SU-DHL-6 (cell line): ENCODE data around the gene SPHKAP.

Source experiments
- H2AFZ ChIP-seq: fragments of 200-600 bp; sonication (generic); 2 replicates; pipeline ENCODE4 v1.6.1; 2014; ENCODE audit warnings: low read depth, mild to moderate bottlenecking, moderate library complexity, mixed read lengths, antibody characterized with exemption, low read length; ENCODE audit not compliant: severe bottlenecking
- H3F3A ChIP-seq: fragments of 200-600 bp; shearing (Covaris generic); 2 replicates; pipeline ENCODE4 v1.6.0; 2016; ENCODE audit warnings: antibody characterized with exemption, mild to moderate bottlenecking; ENCODE audit not compliant: insufficient read depth
- H3K27ac ChIP-seq: fragments of 200-600 bp; sonication (generic); 2 replicates; pipeline ENCODE4 v1.5.1; 2016; ENCODE audit warnings: low read depth, mild to moderate bottlenecking, low read length, moderate library complexity, mixed read lengths
- H3K27me3 ChIP-seq: fragments of 200-600 bp; sonication (generic), shearing (Covaris generic); 2 replicates; pipeline ENCODE4 v1.6.0; 2014; ENCODE audit warnings: mild to moderate bottlenecking, low read length
- H3K36me3 ChIP-seq: fragments of 200-600 bp; sonication (generic); 2 replicates; pipeline ENCODE4 v1.6.1; 2014; ENCODE audit warnings: mild to moderate bottlenecking, low read length, mixed read lengths
- H3K4me2 ChIP-seq: fragments of 300-600, 200-600 bp; shearing (Covaris generic), sonication (generic); 2 replicates; pipeline ENCODE4 v1.6.0; 2014; ENCODE audit warnings: low read length, low read depth, mild to moderate bottlenecking; ENCODE audit not compliant: poor library complexity, severe bottlenecking
- H3K4me3 ChIP-seq: fragments of 200-600 bp; sonication (generic); 2 replicates; pipeline ENCODE4 v1.5.1; 2014; ENCODE audit warnings: antibody characterized with exemption, low read length, mild to moderate bottlenecking, mixed read lengths; ENCODE audit not compliant: insufficient read depth, poor library complexity, severe bottlenecking
- H3K79me2 ChIP-seq: fragments of 200-600 bp; sonication (generic); 2 replicates; pipeline ENCODE4 v1.6.1; 2014; ENCODE audit warnings: mild to moderate bottlenecking, low read length, moderate library complexity; ENCODE audit not compliant: insufficient read depth
- H3K9ac ChIP-seq: fragments of 200-600 bp; sonication (generic); 2 replicates; pipeline ENCODE4 v1.7.0; 2014; ENCODE audit warnings: mild to moderate bottlenecking, low read length
- H3K9me2 ChIP-seq: fragments of 200-600 bp; sonication (generic); replicated peaks from 2 replicates; pipeline ENCODE4 v1.6.1; 2014; ENCODE audit warnings: low read length; ENCODE audit not compliant: insufficient read depth
- H3K9me3 ChIP-seq: fragments of 200-600 bp; sonication (generic); 2 replicates; pipeline ENCODE4 v1.6.1; 2014; ENCODE audit warnings: low read length, mixed read lengths; ENCODE audit not compliant: insufficient read depth
- H4K20me1 ChIP-seq: fragments of 200-600 bp; sonication (generic); 2 replicates; pipeline ENCODE4 v1.6.1; 2014; ENCODE audit warnings: low read depth, mild to moderate bottlenecking, antibody characterized with exemption, low read length, moderate library complexity, mixed read lengths
- EZH2phosphoT487 ChIP-seq: fragments of 200-600 bp; sonication (generic), shearing (Covaris generic); conservative IDR thresholded peaks from 2 replicates; pipeline ENCODE4 v1.6.1; 2018; ENCODE audit warnings: mild to moderate bottlenecking, antibody characterized with exemption, low read length, moderate library complexity, mixed read lengths
- TF ChIP-seq, protein P1 (sequence below): fragments of 200-600 bp; sonication (generic); IDR thresholded peaks from one replicate; pipeline ENCODE4 v1.5.1; 2017; ENCODE audit warnings: antibody characterized with exemption, mild to moderate bottlenecking, low read length, moderate library complexity; ENCODE audit not compliant: insufficient read depth, poor library complexity, severe bottlenecking

The SPHKAP gene

DNA sequence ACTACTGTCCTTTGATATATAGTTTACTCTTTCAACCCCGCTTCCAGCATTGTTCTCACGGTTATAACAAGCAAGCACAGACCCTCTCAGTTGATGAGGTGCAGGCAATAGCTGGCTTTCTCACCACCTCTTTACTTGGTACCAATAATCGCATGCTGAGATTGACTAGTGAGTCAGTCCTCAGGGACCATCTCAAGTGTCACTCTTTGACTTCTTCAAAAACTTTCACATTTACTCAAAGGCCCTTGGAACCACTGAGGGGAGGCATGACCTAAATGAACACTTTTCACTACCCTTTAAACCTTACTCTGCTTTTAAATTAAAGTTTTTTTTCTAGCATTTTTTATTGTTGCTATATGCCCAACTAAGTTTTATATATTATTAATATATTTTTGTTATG, 208.2 kb downstream of the SPHKAP start:
- Histone ChIP-seq H3K36me3 (no peaks in the 10 kb centered on the region), H3K79me2 (no peaks in the 10 kb centered on the region), H3K9ac (no peak overlapping the region), H3K9me3 (no peaks in the 10 kb centered on the region), H3K4me3 (no peak overlapping the region), H3K9me2 (no peaks in the 10 kb centered on the region), H2AFZ (no peak overlapping the region), H4K20me1 (no peaks in the 10 kb centered on the region), H3K27ac (no peak overlapping the region), H3K27me3 (no peaks in the 10 kb centered on the region), H3F3A (no peaks in the 10 kb centered on the region), H3K4me2 (no peak overlapping the region)
- TF ChIP-seq EZH2phosphoT487: no peak
- TF ChIP-seq, protein P1, sequence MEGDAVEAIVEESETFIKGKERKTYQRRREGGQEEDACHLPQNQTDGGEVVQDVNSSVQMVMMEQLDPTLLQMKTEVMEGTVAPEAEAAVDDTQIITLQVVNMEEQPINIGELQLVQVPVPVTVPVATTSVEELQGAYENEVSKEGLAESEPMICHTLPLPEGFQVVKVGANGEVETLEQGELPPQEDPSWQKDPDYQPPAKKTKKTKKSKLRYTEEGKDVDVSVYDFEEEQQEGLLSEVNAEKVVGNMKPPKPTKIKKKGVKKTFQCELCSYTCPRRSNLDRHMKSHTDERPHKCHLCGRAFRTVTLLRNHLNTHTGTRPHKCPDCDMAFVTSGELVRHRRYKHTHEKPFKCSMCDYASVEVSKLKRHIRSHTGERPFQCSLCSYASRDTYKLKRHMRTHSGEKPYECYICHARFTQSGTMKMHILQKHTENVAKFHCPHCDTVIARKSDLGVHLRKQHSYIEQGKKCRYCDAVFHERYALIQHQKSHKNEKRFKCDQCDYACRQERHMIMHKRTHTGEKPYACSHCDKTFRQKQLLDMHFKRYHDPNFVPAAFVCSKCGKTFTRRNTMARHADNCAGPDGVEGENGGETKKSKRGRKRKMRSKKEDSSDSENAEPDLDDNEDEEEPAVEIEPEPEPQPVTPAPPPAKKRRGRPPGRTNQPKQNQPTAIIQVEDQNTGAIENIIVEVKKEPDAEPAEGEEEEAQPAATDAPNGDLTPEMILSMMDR: no peak

- Histone ChIP-seq H3K27me3 (no peaks in the 10 kb centered on the region), H2AFZ (no peak overlapping the region), H3K9me2 (no peaks in the 10 kb centered on the region), H3K4me3 (no peak overlapping the region), H3K4me2 (no peak overlapping the region), H3K9ac (no peak overlapping the region), H3K27ac (no peak overlapping the region), H4K20me1 (no peaks in the 10 kb centered on the region), H3K79me2 (no peaks in the 10 kb centered on the region), H3F3A (no peaks in the 10 kb centered on the region), H3K36me3 (no peaks in the 10 kb centered on the region), H3K9me3 (no peaks in the 10 kb centered on the region)
- TF ChIP-seq EZH2phosphoT487: no peak
- TF ChIP-seq, protein P1: no peak
Measured at GRCh38 chr2:227971619-227972230, 209.8 kb downstream of the SPHKAP start.

DNA sequence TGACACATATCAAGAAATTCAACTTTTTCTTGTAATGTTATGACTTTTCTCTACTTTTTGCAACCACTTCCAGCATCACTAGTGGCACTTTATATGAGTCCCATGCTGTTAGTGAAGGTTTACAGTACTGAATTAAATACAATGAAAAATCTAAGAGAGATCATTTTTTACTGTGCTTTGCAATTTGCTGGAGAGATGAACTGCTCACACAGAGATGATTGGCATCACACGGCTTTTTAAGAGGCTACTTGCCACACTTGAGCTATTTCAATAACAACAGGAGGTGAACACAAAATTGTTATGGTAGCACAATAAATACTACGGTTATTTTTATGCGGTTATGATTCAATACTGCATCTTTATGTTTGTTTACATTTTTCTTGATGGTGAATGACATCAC, 221.2 kb downstream of the SPHKAP start:
- no peaks in the 10 kb centered on the region for H3K79me2 ChIP-seq
- no peaks in the 10 kb centered on the region for H3K27me3 ChIP-seq
- TF ChIP-seq EZH2phosphoT487: no peak
- TF ChIP-seq, protein P1: no peak
- no peak overlapping the region for H2AFZ ChIP-seq
- no peaks in the 10 kb centered on the region for H3K36me3 ChIP-seq
- no peaks in the 10 kb centered on the region for H3K9me3 ChIP-seq
- no peak overlapping the region for H3K27ac ChIP-seq
- H3K4me3 ChIP-seq: no peak overlapping the region
- no peaks in the 10 kb centered on the region for H3F3A ChIP-seq
- H3K9me2 ChIP-seq: no peaks in the 10 kb centered on the region
- no peaks in the 10 kb centered on the region for H4K20me1 ChIP-seq
- H3K4me2 ChIP-seq: no peak overlapping the region
- H3K9ac ChIP-seq: no peak overlapping the region
